B cell (primary cell): ENCODE measurements around the gene KTN1. TPM values are rescaled to one million over a fixed set of nuclear protein-coding genes. Genes with fewer than 3 reads are reported as not detected.

ENCODE experiments used
- ATAC-seq: fragments of 200-7000 bp; cut with Tn5 transposase; one replicate; pipeline ENCODE4 v1.10.0; 2021; ENCODE audit warnings: low read depth, mild to moderate bottlenecking, moderate number of reproducible peaks, moderate library complexity
- CTCF ChIA-PET: fragments of 350-600 bp; sonication (Branson Sonifier 250); formaldehyde crosslinking; loops from one replicate; lab custom pipeline; 2021; ENCODE audit warnings: antibody characterized with exemption, inconsistent platforms; lab: Charles Lee
- POLR2A ChIA-PET: fragments of 350-600 bp; sonication (Branson Sonifier 250); formaldehyde crosslinking; loops from one replicate; lab custom pipeline; 2021; ENCODE audit warnings: antibody characterized with exemption; lab: Charles Lee
- DNase-seq: peaks from one replicate; pipeline ENCODE4 v3.0.0; 2013
- H2AFZ ChIP-seq: 2 replicates; pipeline ENCODE4 v1.6.1; 2012; ENCODE audit warnings: mild to moderate bottlenecking, low read depth, low read length; ENCODE audit not compliant: insufficient read depth, poor library complexity, severe bottlenecking
- H3K27ac ChIP-seq, 2 donors: 1 replicate in 1 of 2; 2 replicates in 1 of 2; pipeline ENCODE4 v1.5.1; 2012 to 2013; ENCODE audit warnings: low read length in 2 of 2, mild to moderate bottlenecking in 2 of 2, moderate library complexity in 1 of 2
- H3K27me3 ChIP-seq, 4 experiments: fragments of 200-600 bp in 1 of 4; sonication (generic) in 1 of 4; replicated peaks in 1 of 4; 1 replicate in 2 of 4; 2 replicates in 2 of 4; pipeline versions ENCODE4 v1.6.1 to v1.7.0; 2013 to 2016; ENCODE audit warnings: low read length in 3 of 4, mild to moderate bottlenecking in 2 of 4, mixed read lengths in 1 of 4, moderate library complexity in 1 of 4; ENCODE audit not compliant: insufficient read depth in 4 of 4, control insufficient read depth in 3 of 4; ENCODE audit errors: control extremely low read depth in 1 of 4
- H3K36me3 ChIP-seq, 2 experiments: replicated peaks in 1 of 2; 1 replicate in 1 of 2; 2 replicates in 1 of 2; pipeline versions ENCODE4 v1.6.1 to v1.7.1; 2013; ENCODE audit warnings: low read length in 1 of 2; ENCODE audit not compliant: insufficient read depth in 2 of 2, control insufficient read depth in 1 of 2; ENCODE audit errors: control extremely low read depth in 1 of 2, extremely low read depth in 1 of 2
- H3K4me1 ChIP-seq, 2 donors: fragments of 200-600 bp in 1 of 2; sonication (generic) in 1 of 2; 1 replicate in 1 of 2; 2 replicates in 1 of 2; pipeline versions ENCODE4 v1.5.1 to v1.6.1; 2013 to 2017; ENCODE audit warnings: low read length in 2 of 2; ENCODE audit not compliant: control insufficient read depth in 2 of 2, insufficient read depth in 2 of 2
- H3K4me2 ChIP-seq: replicated peaks from 2 replicates; pipeline ENCODE3; 2012; ENCODE audit warnings: mild to moderate bottlenecking, low read depth, low read length; ENCODE audit not compliant: poor library complexity, severe bottlenecking
- H3K4me3 ChIP-seq, 5 experiments: fragments of 200-600 bp in 1 of 5; sonication (generic) in 1 of 5; 1 replicate in 3 of 5; 2 replicates in 2 of 5; pipeline versions ENCODE4 v1.5.1 to v1.7.0; 2011 to 2016; ENCODE audit warnings: low read length in 4 of 5, mild to moderate bottlenecking in 4 of 5, low read depth in 2 of 5, control low read depth in 1 of 5, moderate library complexity in 1 of 5; ENCODE audit not compliant: insufficient read depth in 1 of 5; ENCODE audit errors: control extremely low read depth in 1 of 5, extremely low read depth in 1 of 5
- H3K79me2 ChIP-seq: fragments of 200-600 bp; sonication (generic); one replicate; pipeline ENCODE4 v1.6.0; 2016; ENCODE audit warnings: low read length; ENCODE audit not compliant: control insufficient read depth, insufficient read depth
- H3K9ac ChIP-seq: fragments of 200-600 bp; sonication (generic); 2 replicates; pipeline ENCODE4 v1.6.1; 2017; ENCODE audit warnings: mild to moderate bottlenecking, low read length, moderate library complexity
- H3K9me3 ChIP-seq, 3 donors: one replicate each; pipeline versions ENCODE4 v1.6.1 to v1.7.1; 2013; ENCODE audit warnings: low read length in 2 of 3; ENCODE audit not compliant: control insufficient read depth in 2 of 3, insufficient read depth in 1 of 3; ENCODE audit errors: control extremely low read depth in 1 of 3
- H4K20me1 ChIP-seq: 2 replicates; pipeline ENCODE4 v1.6.0; 2012; ENCODE audit warnings: mild to moderate bottlenecking, low read length; ENCODE audit not compliant: insufficient read depth, control insufficient read depth, poor library complexity, severe bottlenecking
- H3K27ac Mint-ChIP-seq: one replicate; pipeline ENCODE4 v1.8.0; 2021; ENCODE audit warnings: mixed read lengths
- H3K27me3 Mint-ChIP-seq: one replicate; pipeline ENCODE4 v1.8.0; 2021; ENCODE audit warnings: mixed read lengths
- H3K4me1 Mint-ChIP-seq: one replicate; pipeline ENCODE4 v1.8.0; 2021; ENCODE audit warnings: mixed read lengths
- H3K4me3 Mint-ChIP-seq: one replicate; pipeline ENCODE4 v1.8.0; 2021; ENCODE audit warnings: mixed read lengths
- H3K9me3 Mint-ChIP-seq: one replicate; pipeline ENCODE4 v1.8.0; 2022; ENCODE audit warnings: mixed read lengths; ENCODE audit not compliant: insufficient read depth
- EZH2 ChIP-seq: IDR thresholded peaks from 2 replicates; pipeline ENCODE4 v1.6.1; 2012; ENCODE audit warnings: borderline replicate concordance, low read depth, mild to moderate bottlenecking, moderate library complexity, low read length; ENCODE audit not compliant: insufficient read depth, poor library complexity, severe bottlenecking
- WGBS: methylation state at CpG from one replicate; pipeline ENCODE4 v1.1.5; 2013; ENCODE audit warnings: missing lambda C conversion rate; ENCODE audit not compliant: insufficient coverage; 5-methylcytosine and 5-hydroxymethylcytosine counted together
- intact Hi-C: fragments of 100-400 bp; cut with micrococcal nuclease; formaldehyde crosslinking; loops from one replicate; pipeline ENCODE4 v1.10.0; 2022
- polyA plus RNA-seq: library from polyadenylated mRNA; depleted of rRNA; stranded (reverse); fragments of >200 nt; gene quantifications from 2 replicates; pipeline ENCODE4 v1.2.3, GENCODE V29; 2012
- total RNA-seq, 2 donors: library from RNA; stranded (reverse); fragments of 120-200 nt in 1 of 2; gene quantifications; 1 replicate in 1 of 2; 2 replicates in 1 of 2; pipeline versions ENCODE4 v1.2.3 to v1.2.4, GENCODE V29; 2013 to 2022
- TF ChIP-seq, protein P1 (sequence below): fragments of 200-600 bp; IDR thresholded peaks from one replicate; pipeline ENCODE4 v1.8.0; 2022; ENCODE audit warnings: antibody characterized with exemption, mild to moderate bottlenecking

The KTN1 gene
- total and polyA plus RNA-seq, 2 donors (not counting 1 experiment from before 2014, with no cell fraction given) = 25.8 to 123 TPM

DNA sequence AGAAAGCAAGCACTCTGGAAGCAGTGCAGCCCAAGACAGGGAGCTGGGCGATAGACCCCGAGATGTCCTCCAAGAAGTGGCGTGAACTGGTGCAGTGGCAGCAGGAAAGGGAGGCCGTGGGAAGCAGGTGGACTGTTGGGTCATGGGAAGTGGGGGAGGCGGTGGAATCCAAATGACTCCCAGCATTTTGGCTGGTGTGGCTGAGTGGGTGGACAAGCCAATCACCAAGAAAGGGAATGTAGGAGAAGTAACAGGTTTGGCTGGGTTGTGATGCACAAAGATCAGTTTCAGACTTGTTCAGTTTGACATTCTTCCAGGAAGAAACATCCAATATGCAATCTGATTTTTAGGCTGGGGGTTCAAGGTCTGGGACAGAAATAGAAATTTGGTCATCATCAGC is 46.0 kb upstream of the KTN1 start:
- TF ChIP-seq, protein P1, sequence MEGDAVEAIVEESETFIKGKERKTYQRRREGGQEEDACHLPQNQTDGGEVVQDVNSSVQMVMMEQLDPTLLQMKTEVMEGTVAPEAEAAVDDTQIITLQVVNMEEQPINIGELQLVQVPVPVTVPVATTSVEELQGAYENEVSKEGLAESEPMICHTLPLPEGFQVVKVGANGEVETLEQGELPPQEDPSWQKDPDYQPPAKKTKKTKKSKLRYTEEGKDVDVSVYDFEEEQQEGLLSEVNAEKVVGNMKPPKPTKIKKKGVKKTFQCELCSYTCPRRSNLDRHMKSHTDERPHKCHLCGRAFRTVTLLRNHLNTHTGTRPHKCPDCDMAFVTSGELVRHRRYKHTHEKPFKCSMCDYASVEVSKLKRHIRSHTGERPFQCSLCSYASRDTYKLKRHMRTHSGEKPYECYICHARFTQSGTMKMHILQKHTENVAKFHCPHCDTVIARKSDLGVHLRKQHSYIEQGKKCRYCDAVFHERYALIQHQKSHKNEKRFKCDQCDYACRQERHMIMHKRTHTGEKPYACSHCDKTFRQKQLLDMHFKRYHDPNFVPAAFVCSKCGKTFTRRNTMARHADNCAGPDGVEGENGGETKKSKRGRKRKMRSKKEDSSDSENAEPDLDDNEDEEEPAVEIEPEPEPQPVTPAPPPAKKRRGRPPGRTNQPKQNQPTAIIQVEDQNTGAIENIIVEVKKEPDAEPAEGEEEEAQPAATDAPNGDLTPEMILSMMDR = no peak
- TF ChIP-seq EZH2 = no peak
- H2AFZ ChIP-seq = no peak overlapping the region
- ChIA-PET POLR2A (no interaction called here), CTCF (no interaction called here)
- WGBS = 100% methylated on average over 4 of the region's 5 CpGs
- no peaks in the 10 kb centered on the region for H3K4me1 ChIP-seq
- no peaks in the 10 kb centered on the region for H3K79me2 ChIP-seq
- H3K4me3 ChIP-seq = no peak overlapping the region
- no peak overlapping the region for H3K27ac ChIP-seq
- peaks cover 8% of the 10 kb centered on the region for H3K27me3 Mint-ChIP-seq
- peaks cover 2% of the 10 kb centered on the region for H3K9me3 Mint-ChIP-seq
- intact Hi-C loops = no loop called here
- H3K36me3 ChIP-seq = no peaks in the 10 kb centered on the region
- no peaks in the 10 kb centered on the region for H3K4me1 Mint-ChIP-seq
- H3K4me3 Mint-ChIP-seq = no peak overlapping the region
- H3K9ac ChIP-seq = no peak overlapping the region
- DNase-seq (no peak), ATAC-seq (no peak)
- H3K27me3 ChIP-seq = no peaks in the 10 kb centered on the region
- no peaks in the 10 kb centered on the region for H4K20me1 ChIP-seq
- no peak overlapping the region for H3K4me2 ChIP-seq
- peaks cover 2 to 9% (median 3%) of the 10 kb centered on the region in 3 donors for H3K9me3 ChIP-seq
- no peak overlapping the region for H3K27ac Mint-ChIP-seq

DNA sequence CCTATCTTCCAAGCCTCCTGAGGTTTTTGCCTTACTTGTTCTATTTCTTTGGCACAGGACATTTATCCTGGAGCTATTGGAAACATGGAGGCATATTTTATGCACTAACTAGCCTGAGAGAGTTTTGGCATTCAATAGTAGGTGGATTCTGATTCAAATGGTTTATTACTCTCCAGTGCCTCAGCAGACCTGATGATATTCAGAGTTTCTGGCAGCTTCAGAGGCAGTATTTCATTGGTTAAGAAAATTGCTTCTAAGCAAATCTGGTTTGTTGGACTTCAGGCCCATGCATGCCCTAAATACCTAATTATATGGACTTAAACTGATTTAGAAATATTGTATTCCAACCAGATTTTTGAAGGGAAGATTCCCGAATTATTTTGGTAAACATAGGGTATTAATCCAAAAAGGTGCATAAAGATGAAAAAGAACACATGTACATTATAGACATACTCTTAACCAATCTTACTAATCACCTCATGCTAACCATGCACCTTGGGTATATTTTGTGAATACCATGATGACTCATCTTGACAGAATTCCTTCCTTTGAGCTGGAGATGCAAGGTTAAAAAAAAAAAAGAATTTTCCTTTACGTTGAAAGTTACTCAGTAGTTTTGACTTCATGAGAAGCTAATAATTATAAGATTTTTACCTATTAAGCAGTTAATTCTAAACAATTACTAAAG is 44.3 kb upstream of the KTN1 start:
- ATAC-seq = no peak
- H3K4me2 ChIP-seq = no peak overlapping the region
- no peak overlapping the region for H3K9ac ChIP-seq
- H3K27ac Mint-ChIP-seq = no peak overlapping the region
- DNase-seq = no peak
- H3K4me1 ChIP-seq = no peaks in the 10 kb centered on the region
- H3K4me3 ChIP-seq = no peak overlapping the region
- no peaks in the 10 kb centered on the region for H4K20me1 ChIP-seq
- no peak overlapping the region for H2AFZ ChIP-seq
- intact Hi-C loops = no loop called here
- no peaks in the 10 kb centered on the region for H3K4me1 Mint-ChIP-seq
- H3K9me3 ChIP-seq = peaks cover 2 to 9% (median 3%) of the 10 kb centered on the region in 3 donors
- no peaks in the 10 kb centered on the region for H3K36me3 ChIP-seq
- H3K79me2 ChIP-seq = no peaks in the 10 kb centered on the region
- peaks cover under 1% of the 10 kb centered on the region for H3K27me3 Mint-ChIP-seq
- TF ChIP-seq, protein P1 = no peak
- no peak for TF ChIP-seq EZH2
- no peak overlapping the region for H3K4me3 Mint-ChIP-seq
- ChIA-PET CTCF (interaction anchor here (1.0 kb wide), 1 partner anchor 33 kb away, joined by 3 read pairs; no protein-coding TSS in a partner anchor), POLR2A (no interaction called here)
- H3K27ac ChIP-seq = no peak overlapping the region
- peaks cover 2% of the 10 kb centered on the region for H3K9me3 Mint-ChIP-seq
- no CpG with 5 or more reads among the region's 2 CpGs for WGBS
- no peaks in the 10 kb centered on the region for H3K27me3 ChIP-seq
